PFSK-1 (cell line): Measurements from ENCODE around the gene ODAD4.

ENCODE experiments used
- FOXP2 ChIP-seq: optimal IDR thresholded peaks from 2 replicates; pipeline ENCODE3; 2011; ENCODE audit warnings: borderline replicate concordance, control low read depth, inconsistent platforms; ENCODE audit not compliant: insufficient read depth; ENCODE audit errors: extremely low read length, extremely low read depth
- POLR2AphosphoS5 ChIP-seq: IDR thresholded peaks from 2 replicates; pipeline ENCODE4 v1.6.1; 2012; ENCODE audit warnings: low read depth, mild to moderate bottlenecking, control low read depth, low read length, moderate library complexity
- REST ChIP-seq, 2 experiments: IDR thresholded peaks; 2 replicates each; pipeline versions ENCODE4 v1.6.1 to v1.8.0; 2011 to 2012; ENCODE audit warnings: low read depth in 2 of 2, low read length in 2 of 2, control low read depth in 1 of 2, inconsistent platforms in 1 of 2, mild to moderate bottlenecking in 1 of 2, moderate library complexity in 1 of 2; ENCODE audit not compliant: insufficient read depth in 1 of 2
- SIN3A ChIP-seq: IDR thresholded peaks from 2 replicates; pipeline ENCODE4 v1.6.1; 2012; ENCODE audit warnings: mild to moderate bottlenecking, low read length, moderate library complexity, borderline replicate concordance; ENCODE audit not compliant: insufficient read depth
- TAF1 ChIP-seq: IDR thresholded peaks from 2 replicates; pipeline ENCODE4 v1.6.1; 2012; ENCODE audit warnings: low read length, control low read depth, borderline replicate concordance; ENCODE audit not compliant: insufficient read depth

The ODAD4 gene

GRCh38 chr17:41992576-41992975 lies 62.2 kb downstream of the ODAD4 start:
- no peak for TF ChIP-seq FOXP2

GRCh38 chr17:41996855-41997164 lies 66.4 kb downstream of the ODAD4 start:
- no peak for TF ChIP-seq SIN3A
- TF ChIP-seq POLR2AphosphoS5: no peak
- TF ChIP-seq FOXP2: no peak
- TF ChIP-seq REST (IDR thresholded peaks at IDR 0.05; ENCODE audit: insufficient read depth in 1 of 2, low read depth in 2 of 2, low read length in 2 of 2): no peak
- no peak for TF ChIP-seq TAF1

- TF ChIP-seq TAF1 (no peak), SIN3A (no peak), REST (IDR thresholded peaks at IDR 0.05; ENCODE audit: insufficient read depth in 1 of 2, low read depth in 2 of 2, low read length in 2 of 2) (no peak), FOXP2 (no peak), POLR2AphosphoS5 (no peak)
Observed at GRCh38 chr17:41998497-41998896, 68.1 kb downstream of the ODAD4 start.

- no peak for TF ChIP-seq TAF1
- no peak for TF ChIP-seq REST (IDR thresholded peaks at IDR 0.05; ENCODE audit: insufficient read depth in 1 of 2, low read depth in 2 of 2, low read length in 2 of 2)
- no peak for TF ChIP-seq SIN3A
- TF ChIP-seq FOXP2: no peak
- no peak for TF ChIP-seq POLR2AphosphoS5
Observed at GRCh38 chr17:42000413-42001133, 70.2 kb downstream of the ODAD4 start.

GRCh38 chr17:42001729-42002128 lies 71.3 kb downstream of the ODAD4 start:
- TF ChIP-seq REST (IDR thresholded peaks at IDR 0.05; ENCODE audit: insufficient read depth in 1 of 2, low read depth in 2 of 2, low read length in 2 of 2) (no peak), FOXP2 (no peak), POLR2AphosphoS5 (no peak)
